Hepatic stellate cell (primary cell): ENCODE measurements around the gene GABPB1.

Source experiments
- DNase-seq: peaks from one replicate; pipeline ENCODE4 v3.0.0; 2011; ENCODE audit warnings: low spot score

The GABPB1 gene

DNA sequence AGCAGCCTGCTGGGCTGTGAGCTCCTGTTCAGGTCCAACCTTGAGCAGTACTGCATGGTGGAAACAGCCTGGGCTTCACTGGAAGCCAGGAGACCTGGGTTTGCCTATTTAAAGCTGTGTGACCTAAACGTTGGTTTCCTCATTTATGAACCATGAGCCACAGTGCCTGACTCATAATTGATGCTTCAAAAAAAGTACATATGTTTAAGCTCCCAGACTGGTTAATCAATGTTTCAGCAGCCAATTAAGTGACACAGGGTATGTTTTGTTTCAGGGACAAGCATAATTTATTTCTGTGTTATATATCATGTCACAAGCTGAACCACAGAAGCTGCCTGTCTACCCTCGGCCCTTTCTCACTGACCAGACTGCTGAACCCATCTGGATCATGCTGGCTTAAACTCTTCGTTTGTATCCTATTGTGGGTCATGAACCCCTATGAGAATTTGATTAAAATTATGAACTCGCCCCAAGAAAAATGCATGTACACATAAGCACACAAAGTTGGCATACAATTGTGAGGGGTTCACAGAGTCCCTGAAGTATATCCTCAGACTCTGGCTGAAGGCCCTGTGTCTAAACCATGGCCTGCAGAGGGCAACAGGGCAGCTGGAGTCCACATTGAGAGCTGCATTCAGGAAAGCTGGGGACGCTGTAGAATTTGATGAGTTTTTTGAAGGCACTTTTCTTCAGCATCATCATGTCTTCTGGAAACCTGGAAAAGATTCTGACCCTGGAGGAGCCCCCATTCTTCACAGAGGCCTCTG, 113.1 kb downstream of the GABPB1 start:
- no peak for DNase-seq

DNA sequence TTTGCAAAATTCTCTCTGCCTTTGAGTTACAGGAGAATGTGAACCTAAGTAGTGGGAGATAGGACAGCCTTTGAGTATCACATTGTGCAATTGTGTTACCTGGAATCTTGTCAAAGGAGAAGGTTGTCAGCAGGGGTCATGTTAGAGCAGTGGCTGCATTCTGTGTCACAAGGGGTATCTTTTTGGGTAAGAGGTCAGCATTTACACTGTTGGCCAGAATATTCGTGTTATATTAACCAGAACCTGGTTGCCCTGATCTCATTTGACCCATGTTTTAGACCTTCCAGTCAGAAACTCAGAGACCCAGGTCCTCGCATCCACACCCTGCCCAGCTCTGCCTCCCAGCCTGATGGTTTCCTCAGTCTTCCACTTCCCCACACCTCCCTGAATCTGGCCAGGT, 116.7 kb downstream of the GABPB1 start:
- DNase-seq = no peak

DNA sequence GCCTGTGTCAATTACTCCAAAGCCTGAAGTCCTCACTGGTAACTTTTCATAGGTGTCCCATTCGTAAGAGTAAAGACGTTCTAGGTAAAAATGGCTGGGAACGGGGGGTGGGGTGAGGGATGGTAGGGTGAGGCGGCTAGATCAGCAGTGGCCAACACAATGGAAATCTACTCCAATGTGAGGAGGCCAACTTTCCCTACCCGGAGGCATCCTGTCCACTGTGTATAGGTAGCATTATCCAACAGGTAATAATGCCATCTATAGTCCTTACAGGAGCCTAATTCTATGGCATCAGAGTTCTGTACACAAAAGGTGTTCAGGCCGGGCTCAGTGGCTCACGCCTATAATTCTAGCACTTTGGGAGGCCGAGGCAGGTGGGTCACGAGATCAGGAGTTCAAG, 118.6 kb downstream of the GABPB1 start:
- DNase-seq = no peak

DNA sequence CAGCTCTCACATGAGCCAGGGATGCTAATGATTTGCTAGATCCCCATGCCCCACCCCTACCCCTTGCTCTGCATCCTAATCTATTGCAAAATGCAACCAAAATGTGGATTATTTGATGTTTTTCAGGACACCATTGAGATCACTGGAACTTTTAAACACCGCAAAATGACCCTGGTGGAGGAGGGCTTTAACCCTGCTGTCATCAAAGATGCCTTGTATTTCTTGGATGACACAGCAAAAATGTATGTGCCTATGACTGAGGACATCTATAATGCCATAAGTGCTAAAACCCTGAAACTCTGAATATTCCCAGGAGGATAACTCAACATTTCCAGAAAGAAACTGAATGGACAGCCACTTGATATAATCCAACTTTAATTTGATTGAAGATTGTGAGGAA, 119.2 kb downstream of the GABPB1 start:
- peak; percentile 35 for DNase-seq

DNA sequence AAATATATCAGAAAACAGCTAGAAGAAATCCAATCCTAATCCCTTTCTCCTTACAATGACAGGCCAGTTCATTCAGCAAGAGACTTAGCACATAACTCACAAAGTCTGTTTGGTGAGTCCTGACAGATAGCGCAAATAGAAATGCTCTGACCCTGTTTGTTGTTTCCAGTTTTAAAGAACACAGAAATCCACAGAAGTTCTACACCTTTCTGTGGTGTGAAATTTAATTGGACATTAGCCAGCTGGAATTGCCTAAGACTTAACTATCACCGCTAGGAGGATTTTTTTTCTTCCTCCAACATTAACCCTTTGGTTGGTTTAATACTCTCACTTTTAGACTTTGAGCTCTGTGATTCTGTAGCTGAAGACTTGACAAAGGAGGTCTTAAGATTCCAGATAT, 120.2 kb downstream of the GABPB1 start:
- no peak for DNase-seq

DNA sequence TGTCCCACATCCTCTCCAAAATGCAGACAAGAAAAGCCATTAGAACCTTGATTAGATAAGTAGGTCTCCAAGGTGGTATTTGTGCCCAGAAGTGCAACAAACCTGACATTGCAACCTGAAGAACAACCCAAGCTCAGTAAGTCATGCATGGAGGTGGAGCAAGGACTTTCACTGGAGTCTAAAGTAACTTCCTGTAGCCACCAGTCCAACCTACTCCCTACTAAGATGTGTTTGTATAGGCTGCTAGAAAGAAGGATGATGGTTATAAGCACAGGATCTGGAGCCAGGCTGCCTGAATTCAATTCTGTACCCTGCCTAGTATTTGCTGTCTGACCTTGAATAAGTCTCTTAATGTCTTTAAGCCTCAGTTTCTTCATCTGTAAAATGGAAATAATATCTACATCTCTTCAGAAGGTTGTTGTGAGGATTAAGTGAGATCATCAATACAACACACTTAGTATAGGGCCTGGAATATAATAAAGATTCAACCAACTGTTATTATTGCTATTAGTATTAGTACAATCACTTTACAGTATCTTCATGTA, 121.7 kb downstream of the GABPB1 start:
- no peak for DNase-seq

DNA sequence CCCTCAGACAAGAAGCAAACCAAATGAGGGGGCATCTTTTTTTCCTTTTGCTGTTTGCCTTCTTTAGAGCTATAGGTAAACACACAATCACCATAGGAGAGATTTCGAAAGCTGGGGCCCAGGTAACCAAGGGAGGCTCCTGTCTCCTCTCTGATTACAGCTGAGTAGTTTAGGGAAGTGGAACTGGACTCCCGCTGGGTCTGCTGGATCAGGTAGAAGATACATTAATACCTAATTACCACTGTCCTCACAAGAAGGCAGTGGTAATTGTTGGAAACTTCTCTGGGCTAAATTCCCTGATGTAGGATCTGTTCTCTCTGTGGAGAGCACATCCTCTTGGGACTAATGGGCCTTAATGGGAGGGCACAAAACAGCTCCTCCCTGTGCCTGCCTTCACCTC, 122.2 kb downstream of the GABPB1 start:
- no peak for DNase-seq

DNA sequence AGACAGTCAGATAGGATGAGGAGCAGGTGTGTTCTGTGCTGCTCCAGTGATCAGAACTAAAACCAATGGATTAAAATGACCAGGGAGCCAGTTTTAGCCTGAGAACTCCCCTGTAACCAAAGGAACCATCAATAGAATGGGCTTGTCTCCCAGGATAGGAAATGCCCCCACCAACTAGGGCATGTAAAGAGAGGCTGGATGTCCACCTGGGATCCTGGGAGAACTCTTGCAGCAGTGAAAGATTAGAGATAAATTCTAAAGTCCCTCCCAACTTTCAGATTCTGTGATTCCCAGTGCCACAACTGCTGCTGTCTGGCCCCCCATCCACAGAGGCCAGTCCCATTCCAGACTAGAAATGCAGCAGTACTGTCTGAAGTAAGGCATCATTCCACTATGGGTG, 123.2 kb downstream of the GABPB1 start:
- DNase-seq = no peak

DNA sequence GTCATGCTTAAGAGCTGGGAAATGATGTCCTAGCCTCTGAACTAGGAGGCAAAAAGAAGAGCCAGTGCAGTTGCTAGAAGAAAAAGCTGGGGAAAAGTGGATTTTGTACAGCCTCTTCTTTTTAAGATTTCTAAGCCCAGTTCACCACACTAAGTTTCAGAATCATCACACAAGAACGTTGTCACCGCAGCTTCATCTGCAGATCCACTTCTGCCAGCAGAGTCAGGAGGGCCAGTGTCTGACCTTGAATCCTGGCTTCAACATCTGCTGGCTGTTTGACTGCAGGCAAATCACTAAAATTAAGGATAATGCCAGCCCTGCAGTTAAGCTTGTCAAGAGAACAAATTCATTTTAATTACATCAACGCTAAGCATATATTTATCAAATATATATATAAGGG, 125.7 kb downstream of the GABPB1 start:
- DNase-seq = no peak

DNA sequence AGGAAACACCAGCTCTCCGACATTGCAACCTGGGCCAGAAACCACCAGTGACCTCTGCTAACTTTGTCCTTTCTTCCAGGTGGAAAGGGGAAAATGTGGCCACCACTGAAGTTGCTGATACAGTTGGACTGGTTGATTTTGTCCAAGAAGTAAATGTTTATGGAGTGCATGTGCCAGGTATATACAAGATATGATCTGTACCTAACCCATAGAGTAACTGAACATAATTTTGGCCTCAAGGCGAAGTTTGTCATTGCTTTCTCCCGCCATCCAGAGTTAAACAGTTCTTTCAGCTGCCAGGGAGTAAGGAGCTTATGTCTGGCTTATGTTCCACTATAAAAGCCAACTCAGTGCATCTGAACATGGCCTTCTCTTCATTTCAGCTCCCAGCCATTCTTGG, 126.1 kb downstream of the GABPB1 start:
- no peak for DNase-seq

DNA sequence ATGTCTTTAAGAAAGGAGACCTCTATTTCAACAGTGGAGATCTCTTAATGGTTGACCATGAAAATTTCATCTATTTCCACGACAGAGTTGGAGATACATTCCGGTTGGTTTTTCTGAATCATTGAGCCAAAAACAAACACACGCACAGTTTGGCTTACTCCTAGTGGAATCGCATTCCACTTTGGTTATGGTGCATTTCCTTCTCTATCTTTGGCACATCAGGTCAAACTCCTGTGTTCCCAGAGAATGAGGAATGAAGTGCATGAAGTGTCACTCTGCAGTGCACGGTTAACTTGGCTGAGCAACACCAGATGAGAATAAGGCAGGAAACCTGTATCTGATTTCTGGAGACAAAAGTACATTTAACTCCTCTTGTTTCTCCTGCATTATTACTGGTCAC, 127.9 kb downstream of the GABPB1 start:
- DNase-seq = peak; percentile 72

DNA sequence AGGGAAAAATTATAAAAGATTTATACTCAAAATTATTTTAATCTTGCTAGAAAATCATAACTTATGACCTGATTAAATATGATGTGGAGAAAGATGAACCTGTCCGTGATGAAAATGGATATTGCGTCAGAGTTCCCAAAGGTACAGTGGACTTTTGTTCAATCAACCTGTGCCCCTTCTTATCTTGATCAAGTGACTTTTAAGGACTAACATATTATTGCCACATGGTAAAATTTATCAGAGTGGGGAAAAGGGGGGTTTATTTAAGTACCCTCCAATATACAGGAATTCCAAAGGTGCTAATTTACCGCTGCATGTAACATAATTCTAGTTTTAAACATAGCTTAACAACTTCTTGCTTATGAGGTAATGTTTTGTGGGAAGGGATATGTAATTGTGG, 129.1 kb downstream of the GABPB1 start:
- no peak for DNase-seq
